GM12878 (cell line): ENCODE results near the gene FXYD4. TPM values are rescaled to one million over a fixed set of nuclear protein-coding genes. Genes with fewer than 3 reads are reported as not detected.

Experiments
- ATF7 ChIP-seq: fragments of 450-650 bp; IDR thresholded peaks from 2 replicates; pipeline ENCODE4 v1.6.1; 2016; ENCODE audit warnings: low read depth, mild to moderate bottlenecking
- BACH1 ChIP-seq: fragments of 450-650 bp; IDR thresholded peaks from 2 replicates; pipeline ENCODE4 v1.6.1; 2017; ENCODE audit warnings: mild to moderate bottlenecking, borderline replicate concordance
- EGR1 ChIP-seq, 2 experiments: IDR thresholded peaks; 1 replicate in 1 of 2; 2 replicates in 1 of 2; pipeline ENCODE4 v1.6.1; 2011 to 2012; ENCODE audit warnings: low read depth in 2 of 2, low read length in 2 of 2, borderline replicate concordance in 1 of 2, mild to moderate bottlenecking in 1 of 2, moderate library complexity in 1 of 2
- GABPA ChIP-seq: IDR thresholded peaks from 2 replicates; pipeline ENCODE4 v1.6.1; 2014; ENCODE audit warnings: antibody characterized with exemption, low read depth, mild to moderate bottlenecking, inconsistent platforms
- GATAD2B ChIP-seq: fragments of 450-650 bp; conservative IDR thresholded peaks from 2 replicates; pipeline ENCODE4 v1.6.1; 2017; ENCODE audit warnings: low read depth, mild to moderate bottlenecking, moderate library complexity
- HSF1 ChIP-seq: fragments of 150-350 bp; IDR thresholded peaks from 2 replicates; pipeline ENCODE4 v1.6.1; 2014; ENCODE audit warnings: mild to moderate bottlenecking, low read depth, low read length
- JUND ChIP-seq: IDR thresholded peaks from 2 replicates; pipeline ENCODE4 v1.6.1; 2012; ENCODE audit warnings: low read depth, mild to moderate bottlenecking, low read length, improper control_type of control experiment, moderate library complexity
- LARP7 ChIP-seq: fragments of 450-650 bp; IDR thresholded peaks from 2 replicates; pipeline ENCODE4 v1.6.1; 2017; ENCODE audit warnings: mild to moderate bottlenecking
- MTA2 ChIP-seq: fragments of 450-650 bp; IDR thresholded peaks from 2 replicates; pipeline ENCODE4 v1.6.1; 2016; ENCODE audit warnings: low read depth, mild to moderate bottlenecking, moderate library complexity
- PAX5 ChIP-seq: IDR thresholded peaks from 2 replicates; pipeline ENCODE4 v1.6.1; 2011; ENCODE audit warnings: low read depth, low read length, borderline replicate concordance
- POLR2A ChIP-seq: IDR thresholded peaks from 2 replicates; pipeline ENCODE4 v1.6.1; 2011; ENCODE audit warnings: low read depth, mild to moderate bottlenecking, low read length
- RAD51 ChIP-seq: fragments of 450-650 bp; IDR thresholded peaks from 2 replicates; pipeline ENCODE4 v1.6.1; 2016; ENCODE audit warnings: moderate library complexity, mild to moderate bottlenecking, inconsistent platforms
- REST ChIP-seq: IDR thresholded peaks from 2 replicates; pipeline ENCODE4 v1.6.1; 2012; ENCODE audit warnings: mild to moderate bottlenecking, low read depth, low read length
- SREBF1 ChIP-seq: IDR thresholded peaks from 2 replicates; pipeline ENCODE4 v1.6.1; 2012; ENCODE audit warnings: mild to moderate bottlenecking, low read length
- TARDBP ChIP-seq: IDR thresholded peaks from 2 replicates; pipeline ENCODE4 v1.6.1; 2016; ENCODE audit warnings: borderline replicate concordance
- USF1 ChIP-seq: IDR thresholded peaks from 2 replicates; pipeline ENCODE4 v1.6.1; 2011; ENCODE audit warnings: borderline replicate concordance, low read depth, mild to moderate bottlenecking, moderate library complexity, mixed read lengths, low read length; ENCODE audit not compliant: insufficient read depth; ENCODE audit errors: extremely low read length
- polyA plus RNA-seq, 11 experiments: library from polyadenylated mRNA; depleted of rRNA in 4 of 11; unstranded in 6 of 11; stranded (reverse) in 5 of 11; fragments of >200 nt; fragmentation: Nextera tagmentation in 4 of 11; fragmentation: Illumina TruSeq in 1 of 11; extraction: Ambion mirVana in 4 of 11; extraction: Trizol in 1 of 11; gene quantifications; 1 replicate in 1 of 11; 2 replicates in 10 of 11; pipeline versions ENCODE4 v1.2.1 to v1.2.3, GENCODE V29; 2011 to 2016; ENCODE audit warnings: inconsistent platforms in 2 of 11, missing spikeins in 2 of 11, low read depth in 1 of 11
- total RNA-seq, 4 experiments: library from RNA; depleted of rRNA in 3 of 4; stranded (reverse); fragments of >200 nt in 3 of 4; fragmentation: Illumina TruSeq in 1 of 4; extraction: Trizol in 1 of 4; gene quantifications; 2 replicates each; pipeline versions ENCODE4 v1.2.1 to v1.2.3, GENCODE V29; 2013 to 2021
- TF ChIP-seq, protein P1 (sequence below): fragments of 450-650 bp; IDR thresholded peaks from 2 replicates; pipeline ENCODE4 v1.6.1; 2017; ENCODE audit warnings: mild to moderate bottlenecking, moderate library complexity
- TF ChIP-seq, protein P2 (sequence below): fragments of 450-650 bp; IDR thresholded peaks from 2 replicates; pipeline ENCODE4 v1.6.1; 2016; ENCODE audit warnings: mild to moderate bottlenecking

Gene FXYD4
- total and polyA plus RNA-seq, 10 of the 15 experiments (the other 5 are each of a cell fraction or from before 2014, with no cell fraction given): not detected

- TF ChIP-seq GATAD2B (no peak; the same call in 1 of the 2 replicates), BACH1 (peak; percentile 19; the same call in 1 of the 2 replicates), USF1 (no peak), TARDBP (no peak), ATF7 (no peak), HSF1 (no peak), JUND (no peak), SREBF1 (no peak), EGR1 (IDR thresholded peaks at IDR 0.05; ENCODE audit: borderline replicate concordance in 1 of 2, low read depth in 2 of 2, low read length in 2 of 2) (no peak), RAD51 (no peak), MTA2 (no peak), LARP7 (peak; percentile 37), PAX5 (no peak), REST (no peak), POLR2A (peak; percentile 66), GABPA (peak; percentile 58; the same call in 1 of the 2 replicates)
- TF ChIP-seq, protein P1, sequence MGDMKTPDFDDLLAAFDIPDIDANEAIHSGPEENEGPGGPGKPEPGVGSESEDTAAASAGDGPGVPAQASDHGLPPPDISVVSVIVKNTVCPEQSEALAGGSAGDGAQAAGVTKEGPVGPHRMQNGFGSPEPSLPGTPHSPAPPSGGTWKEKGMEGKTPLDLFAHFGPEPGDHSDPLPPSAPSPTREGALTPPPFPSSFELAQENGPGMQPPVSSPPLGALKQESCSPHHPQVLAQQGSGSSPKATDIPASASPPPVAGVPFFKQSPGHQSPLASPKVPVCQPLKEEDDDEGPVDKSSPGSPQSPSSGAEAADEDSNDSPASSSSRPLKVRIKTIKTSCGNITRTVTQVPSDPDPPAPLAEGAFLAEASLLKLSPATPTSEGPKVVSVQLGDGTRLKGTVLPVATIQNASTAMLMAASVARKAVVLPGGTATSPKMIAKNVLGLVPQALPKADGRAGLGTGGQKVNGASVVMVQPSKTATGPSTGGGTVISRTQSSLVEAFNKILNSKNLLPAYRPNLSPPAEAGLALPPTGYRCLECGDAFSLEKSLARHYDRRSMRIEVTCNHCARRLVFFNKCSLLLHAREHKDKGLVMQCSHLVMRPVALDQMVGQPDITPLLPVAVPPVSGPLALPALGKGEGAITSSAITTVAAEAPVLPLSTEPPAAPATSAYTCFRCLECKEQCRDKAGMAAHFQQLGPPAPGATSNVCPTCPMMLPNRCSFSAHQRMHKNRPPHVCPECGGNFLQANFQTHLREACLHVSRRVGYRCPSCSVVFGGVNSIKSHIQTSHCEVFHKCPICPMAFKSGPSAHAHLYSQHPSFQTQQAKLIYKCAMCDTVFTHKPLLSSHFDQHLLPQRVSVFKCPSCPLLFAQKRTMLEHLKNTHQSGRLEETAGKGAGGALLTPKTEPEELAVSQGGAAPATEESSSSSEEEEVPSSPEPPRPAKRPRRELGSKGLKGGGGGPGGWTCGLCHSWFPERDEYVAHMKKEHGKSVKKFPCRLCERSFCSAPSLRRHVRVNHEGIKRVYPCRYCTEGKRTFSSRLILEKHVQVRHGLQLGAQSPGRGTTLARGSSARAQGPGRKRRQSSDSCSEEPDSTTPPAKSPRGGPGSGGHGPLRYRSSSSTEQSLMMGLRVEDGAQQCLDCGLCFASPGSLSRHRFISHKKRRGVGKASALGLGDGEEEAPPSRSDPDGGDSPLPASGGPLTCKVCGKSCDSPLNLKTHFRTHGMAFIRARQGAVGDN: peak; percentile 43; the same call in 1 of the 2 replicates
- TF ChIP-seq, protein P2, sequence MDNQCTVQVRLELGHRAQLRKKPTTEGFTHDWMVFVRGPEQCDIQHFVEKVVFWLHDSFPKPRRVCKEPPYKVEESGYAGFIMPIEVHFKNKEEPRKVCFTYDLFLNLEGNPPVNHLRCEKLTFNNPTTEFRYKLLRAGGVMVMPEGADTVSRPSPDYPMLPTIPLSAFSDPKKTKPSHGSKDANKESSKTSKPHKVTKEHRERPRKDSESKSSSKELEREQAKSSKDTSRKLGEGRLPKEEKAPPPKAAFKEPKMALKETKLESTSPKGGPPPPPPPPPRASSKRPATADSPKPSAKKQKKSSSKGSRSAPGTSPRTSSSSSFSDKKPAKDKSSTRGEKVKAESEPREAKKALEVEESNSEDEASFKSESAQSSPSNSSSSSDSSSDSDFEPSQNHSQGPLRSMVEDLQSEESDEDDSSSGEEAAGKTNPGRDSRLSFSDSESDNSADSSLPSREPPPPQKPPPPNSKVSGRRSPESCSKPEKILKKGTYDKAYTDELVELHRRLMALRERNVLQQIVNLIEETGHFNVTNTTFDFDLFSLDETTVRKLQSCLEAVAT: peak; percentile 40; the same call in 1 of the 2 replicates
- TF ChIP-seq, all 136 proteins: peak for 15
These were observed 24.9 kb downstream of the FXYD4 start (continued) for GRCh38 chr10:43396061-43396927.
